Measurements from ENCODE around the gene DIRAS1. TPM values are rescaled to one million over a fixed set of nuclear protein-coding genes. Genes with fewer than 3 reads are reported as not detected.

The DIRAS1 gene
- total and polyA plus RNA-seq, 12 donors: 0.09 to 4.8 (median 1.8) TPM

GRCh38 chr19:2756921-2757881, 36.0 kb upstream of the DIRAS1 start:
- no peak overlapping the region for H3K27ac ChIP-seq
- H3K27me3 ChIP-seq: no peaks in the 10 kb centered on the region
- H3K4me1 ChIP-seq (replicated peaks in 1 of 2): no peaks in the 10 kb centered on the region
- WGBS, 4 donors: 95 to 97% (median 96%) methylated on average over 39 to 48 of the region's 48 CpGs
- TF ChIP-seq CTCF (IDR thresholded peaks at IDR 0.05) (no peak), POLR2A (IDR thresholded peaks at IDR 0.05) (no peak)
- DNase-seq: no peak
- H3K4me3 ChIP-seq: no peak overlapping the region
- no peaks in the 10 kb centered on the region for H3K9me3 ChIP-seq (replicated peaks in 1 of 3)
- H3K36me3 ChIP-seq (replicated peaks in 1 of 2): peaks cover 0 to 46% of the 10 kb centered on the region in 2 donors
- intact Hi-C loops (cut with DNase I): no loop called here

- no peak for DNase-seq
- no peak overlapping the region for H3K27ac ChIP-seq
- H3K9me3 ChIP-seq (replicated peaks in 1 of 3): no peaks in the 10 kb centered on the region
- WGBS, 4 donors: 76 to 96% (median 88%) methylated on average over 7 to 8 of the region's 8 CpGs
- no peaks in the 10 kb centered on the region for H3K27me3 ChIP-seq
- TF ChIP-seq POLR2A (IDR thresholded peaks at IDR 0.05): no peak
- TF ChIP-seq CTCF (IDR thresholded peaks at IDR 0.05): no peak
- intact Hi-C loops (cut with DNase I): no loop called here
- H3K4me3 ChIP-seq: no peak overlapping the region
- H3K36me3 ChIP-seq (replicated peaks in 1 of 2): peaks cover 0 to 43% of the 10 kb centered on the region in 2 donors
- no peaks in the 10 kb centered on the region for H3K4me1 ChIP-seq (replicated peaks in 1 of 2)
These were observed 35.3 kb upstream of the DIRAS1 start for GRCh38 chr19:2756477-2756876.

- DNase-seq: no peak
- H3K27ac ChIP-seq: no peak overlapping the region
- H3K4me1 ChIP-seq (replicated peaks in 1 of 2): no peaks in the 10 kb centered on the region
- H3K27me3 ChIP-seq: no peaks in the 10 kb centered on the region
- H3K36me3 ChIP-seq (replicated peaks in 1 of 2): peaks cover 0 to 36% of the 10 kb centered on the region in 2 donors
- WGBS, 4 donors: 91 to 95% (median 92%) methylated on average over 16 of the region's 16 CpGs
- intact Hi-C loops (cut with DNase I): no loop called here
- H3K4me3 ChIP-seq: no peak overlapping the region
- TF ChIP-seq CTCF (IDR thresholded peaks at IDR 0.05): no peak
- TF ChIP-seq POLR2A (IDR thresholded peaks at IDR 0.05): no peak
- no peaks in the 10 kb centered on the region for H3K9me3 ChIP-seq (replicated peaks in 1 of 3)
These were observed 34.6 kb upstream of the DIRAS1 start for GRCh38 chr19:2755811-2756210.

- no peak overlapping the region for H3K4me3 ChIP-seq
- H3K27ac ChIP-seq: no peak overlapping the region
- H3K9me3 ChIP-seq (replicated peaks in 1 of 3): no peaks in the 10 kb centered on the region
- WGBS, 4 donors: 91 to 98% (median 94%) methylated on average over 16 of the region's 16 CpGs
- no peak for TF ChIP-seq POLR2A (IDR thresholded peaks at IDR 0.05)
- peaks cover 0 to 33% of the 10 kb centered on the region in 2 donors for H3K36me3 ChIP-seq (replicated peaks in 1 of 2)
- no peaks in the 10 kb centered on the region for H3K4me1 ChIP-seq (replicated peaks in 1 of 2)
- no peaks in the 10 kb centered on the region for H3K27me3 ChIP-seq
- no peak for DNase-seq
- intact Hi-C loops (cut with DNase I): no loop called here
These were observed 34.2 kb upstream of the DIRAS1 start for GRCh38 chr19:2755448-2755705.
